HG03064 (cell line): ENCODE measurements around the gene RNF5.
"Not testable (repeated sequence)": the region's sequence is repeated elsewhere in the genome, so short reads cannot be mapped to it uniquely, and the experiment has no call there.

ENCODE experiments used
- ATAC-seq: cut with Tn5 transposase; IDR thresholded peaks from one replicate; pipeline ENCODE4 v1.9.1; 2021; ENCODE audit warnings: low read depth; ENCODE audit not compliant: unreplicated experiment

Gene RNF5

GRCh38 chr6:32203426-32204267 lies 25.4 kb downstream of the RNF5 start:
- ATAC-seq: no peak

- no peak for ATAC-seq
Measured at GRCh38 chr6:32204268-32204715, 26.1 kb downstream of the RNF5 start.

GRCh38 chr6:32208996-32209395 lies 30.8 kb downstream of the RNF5 start:
- no peak for ATAC-seq

- no peak for ATAC-seq
Measured at GRCh38 chr6:32210191-32210601, 32.0 kb downstream of the RNF5 start.

GRCh38 chr6:32211432-32211831 lies 33.2 kb downstream of the RNF5 start:
- ATAC-seq: not testable (repeated sequence)

- ATAC-seq: no peak
Measured at GRCh38 chr6:32212076-32212760, 34.0 kb downstream of the RNF5 start.

GRCh38 chr6:32213649-32214048 lies 35.4 kb downstream of the RNF5 start:
- ATAC-seq: no peak

- ATAC-seq: no peak
Measured at GRCh38 chr6:32214126-32214525, 35.9 kb downstream of the RNF5 start.

GRCh38 chr6:32215617-32216016 lies 37.4 kb downstream of the RNF5 start:
- ATAC-seq: no peak

- no peak for ATAC-seq
Measured at GRCh38 chr6:32216285-32216684, 38.1 kb downstream of the RNF5 start.

- no peak for ATAC-seq
Measured at GRCh38 chr6:32216998-32217397, 38.8 kb downstream of the RNF5 start.

- ATAC-seq: no peak
Measured at GRCh38 chr6:32218167-32218566, 40.0 kb downstream of the RNF5 start.

- ATAC-seq: no peak
Measured at GRCh38 chr6:32220021-32220420, 41.8 kb downstream of the RNF5 start.

- no peak for ATAC-seq
Measured at GRCh38 chr6:32222333-32223230, 44.4 kb downstream of the RNF5 start.

- ATAC-seq: no peak
Measured at GRCh38 chr6:32223258-32224235, 45.3 kb downstream of the RNF5 start, which contains the start of gene NOTCH4. NOTCH4 (minus strand) TSS chr6:32224067; CDS start chr6:32223928, 139 bp downstream.

- no peak for ATAC-seq
Measured at GRCh38 chr6:32224696-32225095, 46.5 kb downstream of the RNF5 start.

GRCh38 chr6:32226434-32226833 lies 48.2 kb downstream of the RNF5 start:
- no peak for ATAC-seq
